Stimulated activated CD4-positive, alpha-beta T cell treated with anti-CD3 and anti-CD28 coated beads, Interleukin-15, amount 100 ng/mL, for 48 hours (primary cell): ENCODE results near the gene MTMR1.

Experiments used
- DNase-seq, 2 donors: peaks; one replicate each; pipeline ENCODE4 v3.0.0-alpha.2; 2020; ENCODE audit warnings: low read depth in 2 of 2

MTMR1 gene

DNA sequence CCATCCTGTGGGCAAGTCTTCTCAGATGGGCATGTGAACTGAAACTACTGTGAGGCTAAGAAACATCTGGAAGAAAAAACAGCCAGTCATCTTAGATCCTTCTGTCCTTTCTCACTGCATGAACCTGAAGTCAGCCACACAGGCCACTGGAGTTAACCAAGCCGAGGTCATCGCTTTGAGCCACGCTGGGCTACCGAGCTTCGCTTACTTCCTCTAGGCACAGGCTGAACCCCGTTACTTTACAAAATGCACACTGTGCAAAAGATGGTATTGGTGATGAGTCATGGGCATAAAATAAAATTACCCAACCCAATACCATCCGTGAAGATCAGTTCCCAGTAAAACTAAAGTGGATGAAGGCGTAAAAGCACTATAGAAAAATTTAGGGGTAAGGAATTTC, 86.2 kb downstream of the MTMR1 start:
- no peak for DNase-seq

DNA sequence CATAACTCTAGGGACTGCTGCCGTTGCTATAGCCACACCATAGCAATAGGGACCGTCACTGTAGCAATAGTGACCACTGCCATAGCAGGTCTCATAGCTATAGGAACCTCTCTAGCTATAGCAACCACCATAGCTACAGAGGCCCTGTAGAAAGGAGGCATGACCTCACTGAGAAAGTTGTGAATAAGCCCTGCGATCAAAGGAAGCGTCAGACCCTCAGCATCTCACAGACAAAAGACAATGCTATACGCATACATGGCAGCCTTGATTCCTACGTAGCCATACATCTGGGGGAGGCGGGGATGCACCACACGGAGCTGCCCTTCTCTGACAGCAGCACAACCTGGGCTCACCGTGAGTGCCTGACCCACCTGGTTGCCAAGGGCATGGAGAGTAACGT, 88.5 kb downstream of the MTMR1 start:
- no peak for DNase-seq

GRCh38 chrX:150790021-150790420, 96.8 kb downstream of the MTMR1 start:
- no peak for DNase-seq

- DNase-seq = no peak
Observed at GRCh38 chrX:150792949-150793527, 99.8 kb downstream of the MTMR1 start.

GRCh38 chrX:150805736-150806135, 112.5 kb downstream of the MTMR1 start:
- no peak for DNase-seq

DNA sequence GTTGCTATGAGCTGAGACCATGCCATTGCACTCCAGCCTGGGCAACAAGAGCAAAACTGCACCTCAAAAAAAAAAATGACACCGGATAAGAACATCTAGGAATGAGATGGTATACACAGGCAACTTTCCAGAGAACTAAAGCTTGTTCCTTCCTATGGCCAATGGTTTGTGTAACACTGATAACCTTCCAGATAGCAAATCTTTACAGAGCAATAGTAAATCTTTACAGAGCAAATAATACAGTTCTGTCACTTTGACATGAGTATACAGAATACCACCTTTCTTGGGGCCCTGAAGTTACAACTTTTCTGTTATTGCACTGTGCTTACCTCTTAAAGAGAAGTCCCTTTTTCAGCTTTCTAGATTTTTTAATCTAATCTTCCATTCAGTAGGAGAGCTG, 113.6 kb downstream of the MTMR1 start:
- no peak for DNase-seq

DNA sequence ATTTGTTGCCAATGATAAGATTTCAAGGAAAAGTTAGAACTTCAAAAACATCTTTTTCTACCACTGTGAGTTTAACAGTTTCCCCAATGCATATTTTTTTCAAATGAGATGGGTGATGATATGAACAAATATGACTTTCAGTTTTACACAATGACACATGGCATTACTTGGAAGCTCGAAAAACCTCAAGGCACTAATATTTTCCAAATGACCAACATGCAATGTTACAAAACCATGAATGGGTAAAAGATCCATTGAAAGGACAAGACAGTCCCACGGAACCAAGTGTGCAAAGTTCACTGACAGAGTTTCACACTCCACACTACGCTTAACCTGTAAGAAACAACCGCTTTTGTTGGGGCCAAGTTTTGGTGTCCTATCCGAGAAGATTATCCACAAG, 120.7 kb downstream of the MTMR1 start:
- no peak for DNase-seq
